ENCODE measurements around the gene ZNF48.

Gene ZNF48

GRCh38 chr16:30439720-30440348, 44.6 kb downstream of the ZNF48 start:
- Histone ChIP-seq H3K4me3 (ENCODE audit: insufficient read depth, low read depth, low read length, poor library complexity, severe bottlenecking) (no peak overlapping the region), H3K9me3 (ENCODE audit: control insufficient read depth, low read length) (no peaks in the 10 kb centered on the region), H3K27me3 (replicated peaks; ENCODE audit: control insufficient read depth, insufficient read depth, low read length, poor library complexity, severe bottlenecking) (no peaks in the 10 kb centered on the region), H3K27ac (ENCODE audit: insufficient read depth, low read length, poor library complexity, severe bottlenecking) (no peak overlapping the region), H3K36me3 (ENCODE audit: control insufficient read depth, insufficient read depth, low read length) (peaks cover 4% of the 10 kb centered on the region), H3K4me1 (ENCODE audit: control insufficient read depth, insufficient read depth, low read length, poor library complexity, severe bottlenecking) (peaks cover 16% of the 10 kb centered on the region)
- DNase-seq = no peak

- H3K27ac ChIP-seq (ENCODE audit: insufficient read depth, low read length, poor library complexity, severe bottlenecking) = no peak overlapping the region
- H3K9me3 ChIP-seq (ENCODE audit: control insufficient read depth, low read length) = no peaks in the 10 kb centered on the region
- peaks cover 24% of the 10 kb centered on the region for H3K4me1 ChIP-seq (ENCODE audit: control insufficient read depth, insufficient read depth, low read length, poor library complexity, severe bottlenecking)
- no peak overlapping the region for H3K4me3 ChIP-seq (ENCODE audit: insufficient read depth, low read depth, low read length, poor library complexity, severe bottlenecking)
- no peaks in the 10 kb centered on the region for H3K27me3 ChIP-seq (replicated peaks; ENCODE audit: control insufficient read depth, insufficient read depth, low read length, poor library complexity, severe bottlenecking)
- peaks cover 4% of the 10 kb centered on the region for H3K36me3 ChIP-seq (ENCODE audit: control insufficient read depth, insufficient read depth, low read length)
- no peak for DNase-seq
These were observed 48.4 kb downstream of the ZNF48 start for GRCh38 chr16:30443631-30444030.

GRCh38 chr16:30444231-30445148, 49.3 kb downstream of the ZNF48 start:
- Histone ChIP-seq H3K36me3 (ENCODE audit: control insufficient read depth, insufficient read depth, low read length) (peaks cover 4% of the 10 kb centered on the region), H3K27ac (ENCODE audit: insufficient read depth, low read length, poor library complexity, severe bottlenecking) (peak overlapping the region; percentile 88), H3K4me1 (ENCODE audit: control insufficient read depth, insufficient read depth, low read length, poor library complexity, severe bottlenecking) (peaks cover 24% of the 10 kb centered on the region), H3K27me3 (replicated peaks; ENCODE audit: control insufficient read depth, insufficient read depth, low read length, poor library complexity, severe bottlenecking) (no peaks in the 10 kb centered on the region), H3K4me3 (ENCODE audit: insufficient read depth, low read depth, low read length, poor library complexity, severe bottlenecking) (peak overlapping the region; percentile 94), H3K9me3 (ENCODE audit: control insufficient read depth, low read length) (no peaks in the 10 kb centered on the region)
- no peak for DNase-seq

GRCh38 chr16:30445149-30445407, 49.9 kb downstream of the ZNF48 start:
- Histone ChIP-seq H3K36me3 (ENCODE audit: control insufficient read depth, insufficient read depth, low read length) (peaks cover 4% of the 10 kb centered on the region), H3K4me3 (ENCODE audit: insufficient read depth, low read depth, low read length, poor library complexity, severe bottlenecking) (peak overlapping the region; percentile 94), H3K9me3 (ENCODE audit: control insufficient read depth, low read length) (no peaks in the 10 kb centered on the region), H3K27me3 (replicated peaks; ENCODE audit: control insufficient read depth, insufficient read depth, low read length, poor library complexity, severe bottlenecking) (no peaks in the 10 kb centered on the region), H3K4me1 (ENCODE audit: control insufficient read depth, insufficient read depth, low read length, poor library complexity, severe bottlenecking) (peaks cover 24% of the 10 kb centered on the region), H3K27ac (ENCODE audit: insufficient read depth, low read length, poor library complexity, severe bottlenecking) (peak overlapping the region; percentile 88)
- DNase-seq = no peak

- peak within 1 kb of the TSS; percentile 88 for H3K27ac ChIP-seq (ENCODE audit: insufficient read depth, low read length, poor library complexity, severe bottlenecking)
- peak; percentile 84 to 94 (median 92) for DNase-seq
- no peaks in the 10 kb centered on the region for H3K27me3 ChIP-seq (replicated peaks; ENCODE audit: control insufficient read depth, insufficient read depth, low read length, poor library complexity, severe bottlenecking)
These were observed 50.4 kb downstream of the ZNF48 start, which contains the start of gene SEPHS2 for GRCh38 chr16:30445408-30446202. Gene SEPHS2 (minus strand): TSS chr16:30445874. CDS start chr16:30445727, 147 bp downstream.

GRCh38 chr16:30446203-30446595, 51.0 kb downstream of the ZNF48 start:
- H3K4me1 ChIP-seq (ENCODE audit: control insufficient read depth, insufficient read depth, low read length, poor library complexity, severe bottlenecking) = peaks cover 24% of the 10 kb centered on the region
- no peak for DNase-seq
- peaks cover 4% of the 10 kb centered on the region for H3K36me3 ChIP-seq (ENCODE audit: control insufficient read depth, insufficient read depth, low read length)
- H3K27ac ChIP-seq (ENCODE audit: insufficient read depth, low read length, poor library complexity, severe bottlenecking) = peak overlapping the region; percentile 88
- no peaks in the 10 kb centered on the region for H3K27me3 ChIP-seq (replicated peaks; ENCODE audit: control insufficient read depth, insufficient read depth, low read length, poor library complexity, severe bottlenecking)
- no peaks in the 10 kb centered on the region for H3K9me3 ChIP-seq (ENCODE audit: control insufficient read depth, low read length)
- peak overlapping the region; percentile 94 for H3K4me3 ChIP-seq (ENCODE audit: insufficient read depth, low read depth, low read length, poor library complexity, severe bottlenecking)

More at GRCh38 chr16:30445408-30446202, 50.4 kb downstream of the ZNF48 start, which contains the start of gene SEPHS2:
- Histone ChIP-seq H3K4me1 (ENCODE audit: control insufficient read depth, insufficient read depth, low read length, poor library complexity, severe bottlenecking) (peaks cover 24% of the 10 kb centered on the region), H3K36me3 (ENCODE audit: control insufficient read depth, insufficient read depth, low read length) (peaks cover 4% of the 10 kb centered on the region), H3K4me3 (ENCODE audit: insufficient read depth, low read depth, low read length, poor library complexity, severe bottlenecking) (peak within 1 kb of the TSS; percentile 94), H3K9me3 (ENCODE audit: control insufficient read depth, low read length) (no peaks in the 10 kb centered on the region)

- DNase-seq = no peak
- no peak overlapping the region for H3K4me3 ChIP-seq (ENCODE audit: insufficient read depth, low read depth, low read length, poor library complexity, severe bottlenecking)
- H3K4me1 ChIP-seq (ENCODE audit: control insufficient read depth, insufficient read depth, low read length, poor library complexity, severe bottlenecking) = peaks cover 24% of the 10 kb centered on the region
- H3K9me3 ChIP-seq (ENCODE audit: control insufficient read depth, low read length) = no peaks in the 10 kb centered on the region
- H3K27me3 ChIP-seq (replicated peaks; ENCODE audit: control insufficient read depth, insufficient read depth, low read length, poor library complexity, severe bottlenecking) = no peaks in the 10 kb centered on the region
- no peak overlapping the region for H3K27ac ChIP-seq (ENCODE audit: insufficient read depth, low read length, poor library complexity, severe bottlenecking)
- peaks cover 4% of the 10 kb centered on the region for H3K36me3 ChIP-seq (ENCODE audit: control insufficient read depth, insufficient read depth, low read length)
These were observed 52.4 kb downstream of the ZNF48 start for GRCh38 chr16:30447512-30448226.

GRCh38 chr16:30449116-30449435, 53.9 kb downstream of the ZNF48 start:
- no peak overlapping the region for H3K27ac ChIP-seq (ENCODE audit: insufficient read depth, low read length, poor library complexity, severe bottlenecking)
- peaks cover 15% of the 10 kb centered on the region for H3K4me1 ChIP-seq (ENCODE audit: control insufficient read depth, insufficient read depth, low read length, poor library complexity, severe bottlenecking)

More at GRCh38 chr16:30449116-30449435, 53.9 kb downstream of the ZNF48 start:
- no peak overlapping the region for H3K4me3 ChIP-seq (ENCODE audit: insufficient read depth, low read depth, low read length, poor library complexity, severe bottlenecking)
- H3K27me3 ChIP-seq (replicated peaks; ENCODE audit: control insufficient read depth, insufficient read depth, low read length, poor library complexity, severe bottlenecking) = no peaks in the 10 kb centered on the region
- H3K36me3 ChIP-seq (ENCODE audit: control insufficient read depth, insufficient read depth, low read length) = no peaks in the 10 kb centered on the region
- no peak for DNase-seq
- H3K9me3 ChIP-seq (ENCODE audit: control insufficient read depth, low read length) = no peaks in the 10 kb centered on the region
